ENCODE results near the gene RNF144B.
"Not testable (repeated sequence)": the region's sequence is repeated elsewhere in the genome, so short reads cannot be mapped to it uniquely, and the experiment has no call there.

Gene RNF144B

GRCh38 chr6:18387061-18387721 is at the start of gene RNF144B:
RNF144B (plus strand) TSS chr6:18387350; CDS start chr6:18399535, 12,185 bp downstream.
- peak; percentile 85 for DNase-seq (ENCODE audit: low spot score)

DNA sequence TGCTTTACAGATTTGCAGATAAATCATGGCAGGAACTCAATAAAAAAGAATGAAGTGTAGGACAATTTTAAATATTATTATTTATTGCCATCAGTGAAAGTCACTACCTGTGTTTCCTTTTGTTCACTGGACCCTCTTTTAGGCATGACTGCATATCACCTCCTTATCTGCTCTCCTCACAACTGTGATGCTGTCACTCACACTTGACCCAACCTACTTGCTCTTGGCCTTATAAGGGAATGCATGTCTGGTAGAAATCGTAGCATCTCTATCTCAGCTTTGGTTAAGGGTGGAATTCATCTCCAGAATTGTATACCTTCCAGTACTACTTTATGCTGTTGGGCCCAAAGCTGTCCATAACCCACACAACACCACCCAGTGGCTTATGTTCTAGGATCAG is 47.6 kb upstream of the RNF144B start:
- no peak for DNase-seq (ENCODE audit: low spot score)

DNA sequence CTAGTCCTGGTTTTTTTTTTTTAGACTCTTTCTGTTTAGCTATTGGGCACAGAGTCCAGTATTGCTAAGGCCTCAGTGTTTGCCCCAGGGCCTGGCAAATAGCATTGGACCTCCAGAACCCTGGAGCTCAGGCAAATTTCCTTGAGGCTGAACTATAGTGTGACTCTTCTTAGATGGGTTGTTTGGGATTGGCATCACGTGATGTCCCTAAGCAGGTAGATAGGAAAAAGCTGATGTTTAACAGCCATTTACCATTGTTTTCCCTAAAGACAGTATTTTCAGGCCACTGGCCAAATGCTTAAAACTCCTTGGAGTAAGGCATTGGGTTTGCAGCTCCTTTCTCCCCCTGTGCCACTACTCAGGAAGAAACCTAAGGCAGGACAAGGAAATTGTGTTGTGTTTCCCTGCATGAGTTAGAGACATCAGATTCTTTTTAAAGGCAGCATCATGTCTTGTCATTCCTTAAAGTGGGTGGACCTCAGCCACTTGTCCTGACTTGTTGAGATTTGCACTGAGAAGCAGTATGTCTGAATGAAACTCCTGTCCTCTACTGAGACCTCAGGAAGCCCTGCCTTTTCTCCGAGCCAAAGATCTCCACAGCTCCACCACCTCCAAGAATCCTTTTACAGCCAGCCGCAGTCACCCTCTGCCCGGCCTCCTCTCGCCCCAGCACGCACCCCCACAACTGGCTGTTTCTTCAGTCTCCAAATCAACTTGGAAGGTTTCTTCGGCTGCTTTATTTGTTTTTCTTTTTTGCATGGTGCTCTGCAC is 46.2 kb upstream of the RNF144B start:
- no peak for DNase-seq (ENCODE audit: low spot score)

GRCh38 chr6:18342223-18342622 is 44.9 kb upstream of the RNF144B start:
- no peak for DNase-seq (ENCODE audit: low spot score)

- no peak for DNase-seq (ENCODE audit: low spot score)
Observed at GRCh38 chr6:18343741-18344140, 43.4 kb upstream of the RNF144B start.

DNA sequence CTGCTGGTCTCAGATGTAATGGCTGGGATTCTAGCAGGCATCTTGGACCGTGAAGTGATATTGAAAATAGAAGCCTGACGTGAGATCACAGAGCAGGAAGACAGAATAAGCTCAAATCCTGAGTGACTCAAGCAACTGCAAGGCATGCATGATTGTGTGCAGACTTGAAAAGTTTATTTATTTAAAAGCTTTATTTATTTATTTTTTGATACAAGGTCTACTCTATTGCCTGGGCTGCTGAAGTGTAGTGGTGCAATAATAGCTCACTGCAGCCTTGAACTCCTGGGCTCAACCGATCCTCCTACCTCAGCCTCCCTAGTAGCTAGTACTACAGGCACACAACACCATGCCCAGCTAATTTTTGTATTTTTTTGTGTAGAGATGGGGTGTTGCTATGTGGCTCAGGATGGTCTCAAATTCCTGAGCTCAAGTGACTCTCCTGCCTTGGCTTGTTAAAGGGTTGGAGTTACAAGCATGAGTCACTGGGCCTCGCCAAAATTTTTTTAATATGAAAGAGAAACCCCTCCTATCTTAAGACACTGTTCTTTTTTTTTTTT is 40.1 kb upstream of the RNF144B start:
- DNase-seq (ENCODE audit: low spot score): no peak

GRCh38 chr6:18347866-18348265 is 39.3 kb upstream of the RNF144B start:
- no peak for DNase-seq (ENCODE audit: low spot score)

- no peak for DNase-seq (ENCODE audit: low spot score)
Observed at GRCh38 chr6:18349386-18349785, 37.8 kb upstream of the RNF144B start.

DNA sequence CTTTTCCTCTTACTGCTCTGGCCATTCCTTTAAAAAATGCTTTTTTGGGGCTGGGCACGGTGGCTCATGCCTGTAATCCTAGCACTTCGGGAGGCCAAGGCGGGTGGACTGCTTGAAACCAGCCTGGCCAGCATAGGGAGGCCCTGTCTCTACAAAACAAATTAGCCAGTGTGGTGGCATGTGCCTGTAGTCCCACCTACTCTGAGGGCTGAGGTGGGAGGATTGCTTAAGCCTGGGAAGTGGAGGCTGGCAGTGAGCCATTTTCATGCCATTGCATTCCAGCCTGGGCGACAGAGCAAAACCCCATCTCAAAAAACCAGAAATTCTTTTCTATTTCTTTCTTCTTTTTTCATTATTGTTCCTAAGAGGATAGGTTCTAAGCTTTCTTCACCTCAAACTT is 36.9 kb upstream of the RNF144B start:
- no peak for DNase-seq (ENCODE audit: low spot score)

DNA sequence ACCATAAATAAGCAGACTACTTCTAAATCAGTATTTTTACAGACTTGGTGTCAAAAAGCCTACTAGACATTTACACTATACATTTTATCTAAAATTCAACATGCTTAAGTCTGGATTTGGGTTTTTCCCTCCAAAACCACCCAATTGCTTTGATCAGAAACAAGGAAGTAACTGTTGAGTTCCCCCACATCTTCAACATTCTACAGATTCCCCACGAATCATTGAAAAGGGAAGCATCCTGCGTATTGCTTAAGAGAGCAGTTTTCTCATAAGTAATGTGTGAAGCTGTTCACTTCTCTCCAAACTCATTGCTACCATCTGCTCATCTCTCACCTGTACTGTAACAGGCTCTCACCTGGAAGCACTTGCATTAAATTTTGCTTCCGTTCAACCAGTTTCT is 36.4 kb upstream of the RNF144B start:
- no peak for DNase-seq (ENCODE audit: low spot score)

GRCh38 chr6:18352001-18352400 is 35.1 kb upstream of the RNF144B start:
- no peak for DNase-seq (ENCODE audit: low spot score)

- DNase-seq (ENCODE audit: low spot score): no peak
Observed at GRCh38 chr6:18352842-18353241, 34.3 kb upstream of the RNF144B start.

DNA sequence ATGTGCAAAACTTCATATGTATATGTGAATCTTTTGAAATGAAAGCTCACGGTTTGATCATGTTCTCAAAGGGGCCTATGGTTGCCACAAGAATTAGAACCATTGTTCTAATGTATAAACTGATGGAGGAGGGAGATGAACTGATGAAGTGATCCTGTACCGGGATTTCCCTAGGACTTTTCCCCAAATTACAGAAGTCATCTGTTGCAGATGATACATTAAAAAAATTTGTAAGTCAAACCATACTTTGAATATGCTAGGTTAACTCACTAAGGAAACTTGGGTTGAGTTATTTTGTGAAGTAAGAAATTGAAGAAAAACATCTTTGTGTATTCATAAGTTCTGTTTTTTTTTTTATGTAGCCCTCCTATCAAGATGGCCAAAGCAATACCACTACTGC is 33.9 kb upstream of the RNF144B start:
- no peak for DNase-seq (ENCODE audit: low spot score)

DNA sequence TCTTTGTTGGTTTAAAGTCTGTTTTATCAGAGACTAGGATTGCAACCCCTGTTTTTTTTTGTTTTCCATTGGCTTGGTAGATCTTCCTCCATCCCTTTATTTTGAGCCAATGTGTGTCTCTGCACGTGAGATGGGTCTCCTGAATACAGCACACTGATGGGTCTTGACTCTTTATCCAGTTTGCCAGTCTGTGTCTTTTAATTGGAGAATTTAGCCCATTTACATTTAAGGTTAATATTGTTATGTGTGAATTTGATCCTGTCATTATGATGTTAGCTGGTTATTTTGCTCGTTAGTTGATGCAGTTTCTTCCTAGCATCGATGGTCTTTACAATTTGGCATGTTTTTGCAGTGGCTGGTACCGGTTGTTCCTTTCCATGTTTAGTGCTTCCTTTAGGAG is 29.6 kb upstream of the RNF144B start:
- not testable (repeated sequence) for DNase-seq (ENCODE audit: low spot score)

DNA sequence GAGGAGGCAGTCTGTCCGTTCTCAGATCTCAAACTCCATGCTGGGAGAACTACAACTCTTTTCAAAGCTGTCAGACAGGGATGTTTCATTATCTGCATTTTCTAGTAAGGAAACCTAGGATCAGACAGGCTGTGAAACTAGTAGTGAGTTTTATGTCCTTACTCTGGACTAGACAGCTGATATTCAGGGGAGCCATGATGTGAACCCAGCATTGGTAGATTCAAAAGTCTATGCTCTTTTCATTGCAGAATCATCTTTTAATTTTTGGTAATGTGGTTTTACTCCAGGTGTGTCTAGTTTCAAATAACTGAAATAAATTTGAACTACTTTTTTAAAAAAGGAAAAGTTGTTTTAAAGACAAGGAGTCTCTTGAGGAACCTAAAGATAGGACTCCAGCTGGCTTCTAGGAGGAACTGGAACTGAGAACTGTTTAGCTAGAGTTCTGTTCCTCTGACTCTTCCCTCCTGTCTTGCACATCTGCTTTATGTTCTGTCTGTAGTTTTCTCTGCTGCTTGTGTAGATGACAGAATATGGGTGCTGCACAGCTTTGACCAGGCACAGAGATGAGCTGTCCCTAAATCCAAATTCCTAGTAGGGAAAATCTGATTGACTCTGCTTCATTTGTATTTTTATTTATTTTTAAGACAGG is 27.8 kb upstream of the RNF144B start:
- no peak for DNase-seq (ENCODE audit: low spot score)

GRCh38 chr6:18360188-18360587 is 27.0 kb upstream of the RNF144B start:
- no peak for DNase-seq (ENCODE audit: low spot score)

DNA sequence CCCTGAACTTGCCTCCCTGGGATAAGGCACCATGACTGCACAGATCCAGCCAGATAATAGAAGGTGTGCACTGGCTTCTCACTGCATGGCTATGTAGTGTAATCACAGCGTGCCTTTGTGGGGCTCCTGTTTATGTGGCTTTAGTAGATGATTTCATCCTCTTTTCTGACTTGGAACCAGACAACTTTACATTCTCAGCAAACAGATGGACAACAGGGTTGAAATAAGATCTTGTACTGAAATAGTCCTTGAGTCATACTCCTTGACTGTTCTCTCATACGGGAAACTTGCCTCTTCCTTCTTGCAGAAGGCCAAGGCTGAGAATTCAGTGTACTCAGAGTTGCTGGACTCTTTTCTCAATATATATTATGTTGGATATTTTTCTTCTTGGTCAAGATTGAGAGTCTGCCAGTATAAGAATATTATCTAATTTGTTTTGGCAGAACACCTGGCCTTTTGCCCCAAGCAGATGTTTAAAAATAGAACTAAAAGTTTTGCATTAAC is 25.0 kb upstream of the RNF144B start:
- DNase-seq (ENCODE audit: low spot score): no peak

- no peak for DNase-seq (ENCODE audit: low spot score)
Observed at GRCh38 chr6:18363746-18364145, 23.4 kb upstream of the RNF144B start.

GRCh38 chr6:18364561-18364960 is 22.6 kb upstream of the RNF144B start:
- not testable (repeated sequence) for DNase-seq (ENCODE audit: low spot score)

GRCh38 chr6:18367371-18367770 is 19.8 kb upstream of the RNF144B start:
- no peak for DNase-seq (ENCODE audit: low spot score)

- no peak for DNase-seq (ENCODE audit: low spot score)
Observed at GRCh38 chr6:18368277-18369105, 18.7 kb upstream of the RNF144B start.

GRCh38 chr6:18371010-18371409 is 16.1 kb upstream of the RNF144B start:
- no peak for DNase-seq (ENCODE audit: low spot score)

Measured in SW480 (cell line).